Stimulated activated naive CD4-positive, alpha-beta T cell treated with Interleukin-2 at 50 U/mL for 16 hours (primary cell): ENCODE results near the gene GAK.
"Not testable (repeated sequence)": the region's sequence is repeated elsewhere in the genome, so short reads cannot be mapped to it uniquely, and the experiment has no call there.

Experiments used
- DNase-seq: peaks from one replicate; lab custom pipeline; 2025; lab: John Stamatoyannopoulos, UW

Gene GAK

GRCh38 chr4:926538-926937 is 5.6 kb downstream of the GAK start:
- no peak for DNase-seq

DNA sequence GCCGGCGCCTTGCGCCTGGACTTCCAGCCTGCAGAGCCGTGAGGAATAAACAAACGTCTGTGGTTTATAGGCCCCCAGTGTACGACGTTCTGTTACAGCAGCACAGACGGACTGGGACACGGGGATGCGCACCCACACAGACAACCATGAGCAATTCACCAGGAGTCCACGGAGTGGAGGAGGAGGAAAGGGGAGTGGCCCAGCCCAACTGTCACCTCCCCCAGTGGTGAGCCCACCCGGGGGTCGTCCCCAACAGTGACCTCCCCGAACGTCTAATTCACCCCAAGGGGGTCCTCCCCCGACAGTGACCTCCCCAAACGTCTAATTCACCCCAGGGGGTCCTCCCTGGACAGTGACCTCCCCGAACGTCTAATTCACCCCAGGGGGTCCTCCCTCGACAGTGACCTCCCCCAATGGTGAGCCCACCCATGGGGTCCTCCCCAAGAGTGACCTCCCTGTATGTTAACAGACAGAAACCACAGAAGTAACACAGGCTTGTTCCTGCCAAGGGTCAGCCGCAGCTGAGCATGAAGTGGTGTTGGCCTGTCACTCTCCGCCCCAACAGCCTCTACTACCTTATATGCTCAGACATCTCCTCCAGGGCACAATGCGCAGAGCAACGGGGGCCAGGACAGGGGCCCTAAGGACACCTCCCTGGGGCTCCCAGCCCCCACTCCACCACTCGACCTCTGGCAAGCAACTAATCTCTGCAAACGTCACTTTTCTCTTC is 6.2 kb downstream of the GAK start:
- no peak for DNase-seq

DNA sequence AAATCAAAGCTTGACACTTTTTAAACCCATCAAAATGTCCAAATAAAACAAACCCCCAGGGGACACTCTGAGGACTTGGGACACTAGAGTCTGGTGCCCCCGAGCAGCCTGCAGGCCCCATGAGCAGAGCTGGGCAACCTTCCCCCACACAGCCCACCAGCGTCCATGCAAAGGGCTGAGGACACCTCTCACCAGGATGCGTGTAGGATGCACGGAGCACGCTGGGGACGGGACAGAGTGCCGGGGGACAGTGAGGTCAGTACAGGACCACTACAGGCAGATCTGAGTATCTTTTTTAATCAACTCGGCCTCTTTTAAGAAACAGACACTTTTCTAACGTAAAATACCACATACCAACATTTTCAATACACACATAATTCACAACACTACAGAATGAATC is 6.9 kb downstream of the GAK start:
- DNase-seq, result no peak

DNA sequence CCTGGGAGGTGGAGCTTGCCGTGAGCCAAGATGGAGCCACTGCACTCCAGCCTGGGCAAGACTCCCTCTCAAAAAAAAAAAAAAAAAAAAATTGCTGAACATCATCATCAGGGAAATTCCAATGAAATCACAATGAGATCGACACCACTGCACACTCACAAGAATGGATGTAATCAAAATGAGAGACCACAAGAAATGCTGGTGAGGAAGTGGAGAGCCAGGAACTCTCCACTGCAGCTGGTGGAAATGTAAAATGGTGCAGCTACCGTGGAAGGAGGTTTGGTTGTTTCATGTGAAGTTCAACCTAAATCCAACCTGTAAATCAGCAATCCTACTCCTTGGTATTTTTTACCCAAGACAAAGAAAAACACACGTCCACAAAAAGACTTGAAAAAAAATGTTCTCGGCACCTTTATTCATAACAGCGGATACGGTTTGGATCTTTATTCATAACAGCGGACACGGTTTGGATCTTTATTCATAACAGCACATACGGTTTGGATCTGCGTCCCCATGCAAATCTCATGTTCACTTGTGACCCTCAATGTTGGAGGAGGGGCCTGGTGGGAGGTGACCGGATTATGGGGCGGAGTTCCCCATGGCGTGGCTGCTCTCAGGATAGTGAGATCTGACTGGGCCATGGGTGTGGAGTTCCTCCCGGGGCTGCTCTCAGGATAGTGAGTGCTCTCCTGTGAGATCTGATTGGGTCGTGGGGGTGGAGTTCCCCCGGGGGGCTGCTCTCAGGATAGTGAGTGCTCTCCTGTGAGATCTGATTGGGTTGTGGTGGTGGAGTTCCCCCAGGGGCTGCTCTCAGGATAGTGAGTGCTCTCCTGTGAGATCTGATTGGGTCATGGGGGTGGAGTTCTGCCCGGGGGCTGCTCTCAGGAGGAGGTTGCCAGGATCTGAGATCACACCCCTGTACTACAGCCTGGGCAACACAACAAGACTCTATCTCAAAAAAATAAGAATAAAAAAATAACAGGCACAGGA is 7.7 kb downstream of the GAK start:
- DNase-seq, result peak; percentile 24

DNA sequence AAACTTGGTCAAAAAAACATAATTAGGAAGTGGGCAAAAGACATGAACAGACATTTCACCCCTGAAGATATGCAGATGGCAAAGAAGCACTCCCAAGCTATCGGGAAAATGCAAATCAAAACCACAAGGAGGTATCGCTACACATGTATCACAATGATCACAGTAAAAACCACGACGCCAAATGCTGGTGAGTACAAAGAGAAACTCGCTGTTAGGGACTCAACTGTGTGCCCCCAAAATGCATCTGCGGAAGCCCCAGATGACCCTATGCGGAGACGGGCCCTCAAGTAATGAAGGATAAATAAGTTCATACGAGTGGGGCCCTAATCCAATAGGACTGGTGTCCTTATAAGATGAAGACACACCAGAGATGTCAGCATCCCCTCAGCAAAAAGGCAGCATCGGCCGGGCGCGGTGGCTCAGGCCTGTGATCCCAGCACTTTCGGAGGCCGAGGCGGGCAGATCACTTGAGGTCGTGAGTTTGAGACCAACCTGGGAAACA is 10.2 kb downstream of the GAK start:
- DNase-seq, result peak; percentile 23

- not testable (repeated sequence) for DNase-seq
These were observed 13.0 kb downstream of the GAK start for GRCh38 chr4:919004-919680.

DNA sequence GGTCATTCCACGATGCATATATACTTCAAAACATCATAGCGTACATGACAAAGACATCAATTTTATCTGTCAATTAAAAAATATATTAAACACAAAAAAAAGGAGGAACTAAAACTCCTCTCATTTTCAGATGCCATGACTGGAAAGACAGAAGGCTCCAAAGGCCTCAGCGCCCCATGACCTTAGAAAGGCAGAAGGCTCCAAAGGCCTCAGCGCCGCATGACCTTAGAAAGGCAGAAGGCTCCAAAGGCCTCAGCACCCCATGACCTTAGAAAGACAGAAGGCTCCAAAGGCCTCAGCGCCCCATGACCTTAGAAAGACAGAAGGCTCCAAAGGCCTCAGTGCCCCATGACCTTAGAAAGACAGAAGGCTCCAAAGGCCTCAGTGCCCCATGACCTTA is 13.5 kb downstream of the GAK start:
- not testable (repeated sequence) for DNase-seq

DNA sequence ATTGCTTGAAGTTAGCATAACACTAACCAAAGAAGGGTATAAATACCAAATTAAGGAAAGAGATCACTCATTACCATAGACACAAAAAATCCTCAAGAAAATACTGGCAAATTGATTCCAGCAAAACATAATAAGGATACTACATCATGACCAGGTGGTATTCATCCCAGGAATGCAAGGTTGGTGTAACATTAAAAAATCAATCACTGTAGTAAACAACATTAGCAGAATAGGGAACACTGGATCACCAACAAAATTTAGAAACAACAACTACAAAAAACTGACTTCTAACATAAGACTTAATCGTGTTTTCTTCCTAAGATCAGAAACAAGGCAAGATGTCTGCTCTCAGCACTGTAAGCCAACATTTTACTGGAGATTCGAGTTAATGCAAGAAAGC is 14.1 kb downstream of the GAK start:
- no peak for DNase-seq

- no peak for DNase-seq
These were observed 14.7 kb downstream of the GAK start for GRCh38 chr4:917466-917865.

- DNase-seq, result no peak
These were observed 16.5 kb downstream of the GAK start for GRCh38 chr4:915595-915994.

- DNase-seq, result no peak
These were observed 17.1 kb downstream of the GAK start for GRCh38 chr4:915041-915474.

- no peak for DNase-seq
These were observed 17.6 kb downstream of the GAK start for GRCh38 chr4:914531-914930.

DNA sequence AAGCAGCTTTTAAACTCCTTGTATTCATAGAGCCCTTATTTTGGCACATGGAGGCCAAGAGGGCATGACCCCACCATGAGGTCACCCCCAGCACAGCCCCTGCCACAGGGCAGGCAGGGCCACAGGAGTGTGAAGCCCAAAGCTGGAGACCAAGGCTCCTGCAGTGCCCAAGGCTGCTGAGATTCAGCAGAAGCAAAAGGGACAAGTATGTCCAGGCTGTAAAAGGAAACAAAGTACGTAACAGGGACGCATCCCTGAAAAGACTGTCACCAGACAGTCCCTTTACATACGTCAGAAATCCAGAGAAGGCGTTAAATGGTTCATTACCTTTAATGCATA is 18.9 kb downstream of the GAK start:
- no peak for DNase-seq

GRCh38 chr4:912548-913279 is 19.4 kb downstream of the GAK start:
- no peak for DNase-seq

DNA sequence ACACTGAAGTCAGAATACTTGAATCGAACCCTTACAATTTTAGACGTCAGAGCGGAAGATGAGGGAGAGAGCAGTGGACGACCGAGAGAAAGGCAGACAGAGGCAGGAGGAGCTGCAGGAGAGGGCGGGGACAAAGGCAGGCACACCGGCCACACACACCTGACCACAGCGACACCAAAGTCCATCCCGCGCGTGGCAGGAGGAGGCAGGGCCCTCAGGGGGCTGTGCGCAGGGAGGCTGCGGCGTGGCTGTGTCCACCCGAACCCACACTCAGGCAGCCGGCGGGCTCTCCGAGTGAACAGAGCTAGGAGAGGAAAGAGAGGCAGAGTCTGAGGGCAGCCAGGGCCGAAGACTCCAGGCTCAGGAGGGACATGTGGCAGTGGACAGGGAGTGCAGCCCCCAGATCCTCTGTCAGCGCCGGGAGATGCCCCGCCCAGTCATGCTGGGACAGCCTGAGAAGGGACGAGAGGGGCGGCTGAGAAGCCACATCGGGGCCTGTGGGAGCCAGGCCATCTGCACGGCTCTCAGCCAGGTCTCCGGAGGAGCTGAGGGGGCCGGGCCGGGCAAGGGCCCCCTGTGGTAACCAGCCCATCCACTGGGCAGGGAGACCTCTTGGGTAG is 20.1 kb downstream of the GAK start:
- DNase-seq, result no peak

- no peak for DNase-seq
These were observed 20.8 kb downstream of the GAK start for GRCh38 chr4:911221-911751.

- DNase-seq, result no peak
These were observed 21.6 kb downstream of the GAK start for GRCh38 chr4:910366-911091.

GRCh38 chr4:909821-910220 is 22.3 kb downstream of the GAK start:
- DNase-seq, result no peak

DNA sequence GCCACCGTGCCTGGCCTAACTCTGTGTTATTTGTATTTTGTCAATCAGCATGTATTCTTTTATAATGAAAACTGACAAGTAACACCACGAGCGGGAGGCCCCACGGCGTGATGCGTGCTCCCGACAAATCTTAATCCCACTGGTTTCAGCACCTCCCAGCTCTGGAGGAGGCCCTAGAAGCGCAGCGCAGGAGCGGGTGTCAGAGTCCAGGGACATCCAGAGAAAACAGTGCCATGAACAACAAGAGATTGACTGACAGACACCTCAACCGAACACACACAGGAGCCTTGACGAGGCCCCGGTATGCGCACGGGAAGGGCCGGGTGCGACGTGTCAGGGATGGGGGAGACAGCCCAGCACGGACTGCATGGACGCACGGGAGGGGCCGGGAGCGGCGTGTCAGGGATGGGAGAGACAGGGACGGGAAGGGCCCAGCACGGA is 23.0 kb downstream of the GAK start:
- no peak for DNase-seq

- no peak for DNase-seq
These were observed 24.3 kb downstream of the GAK start for GRCh38 chr4:907691-908425.
